NCI-H2196 (cell line): ENCODE measurements around the gene NRP2.
A peak's percentile ranks its signal among the peaks of the same experiment; 100 is the strongest.

Source experiments
- DNase-seq: peaks from one replicate; lab custom pipeline; 2025; ENCODE audit not compliant: unreplicated experiment; lab: John Stamatoyannopoulos, UW

Gene NRP2

DNA sequence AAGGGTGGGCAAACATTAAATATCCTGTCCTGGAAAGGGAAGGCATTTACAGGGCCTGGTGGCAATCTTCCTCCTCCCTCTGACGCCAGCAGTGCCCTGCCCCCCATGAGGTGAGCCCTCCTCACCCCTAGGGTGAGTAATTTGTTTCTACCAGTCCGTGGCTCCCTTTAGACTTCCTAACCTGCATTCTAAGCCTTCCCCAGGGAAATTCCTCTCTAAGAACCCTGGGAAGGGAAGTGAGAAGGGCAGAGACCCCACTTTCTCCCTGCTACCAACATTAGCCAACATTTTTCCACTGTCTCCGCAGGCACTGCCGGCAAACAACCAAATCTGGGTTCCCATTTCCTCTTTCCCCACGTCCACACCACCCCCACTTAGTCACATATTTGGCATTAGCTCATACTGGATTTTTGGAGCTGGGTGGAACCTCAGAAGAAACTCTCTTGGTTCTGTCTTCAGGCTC, 69.3 kb downstream of the NRP2 start:
- no peak for DNase-seq

GRCh38 chr2:205752296-205752820, 70.1 kb downstream of the NRP2 start:
- no peak for DNase-seq

- no peak for DNase-seq
Observed at GRCh38 chr2:205752924-205753323, 70.6 kb downstream of the NRP2 start.

DNA sequence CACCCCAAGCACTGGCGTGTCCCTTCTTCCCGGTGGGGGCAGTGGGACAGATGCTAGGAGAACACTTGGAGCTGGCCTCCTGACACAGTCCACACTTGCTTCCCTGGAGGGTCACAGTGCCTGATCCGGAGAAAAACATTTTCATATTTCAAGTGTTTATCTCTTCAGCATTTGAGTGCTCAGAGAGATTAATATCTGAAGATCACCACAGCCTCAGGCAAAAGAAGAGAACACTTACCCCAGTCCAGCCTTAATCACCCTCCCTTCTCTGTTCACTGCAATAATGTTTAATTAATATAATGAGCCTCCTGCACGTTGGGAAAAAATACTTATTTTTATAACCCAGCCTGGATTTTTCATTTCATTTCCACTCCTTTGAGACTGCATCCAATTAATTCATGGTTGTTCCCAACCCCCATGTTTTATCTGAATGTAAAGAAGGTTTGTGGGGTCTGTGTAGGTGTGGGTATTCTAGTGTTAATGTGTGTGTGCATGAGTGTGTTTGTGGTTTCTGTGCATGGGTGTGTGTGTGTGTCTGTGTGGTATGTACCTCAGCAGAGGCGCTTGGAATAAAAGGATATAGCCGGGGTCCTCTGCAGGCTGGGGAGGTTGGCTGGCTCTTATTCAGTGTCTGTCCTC, 72.1 kb downstream of the NRP2 start:
- DNase-seq = no peak

GRCh38 chr2:205754924-205755321, 72.6 kb downstream of the NRP2 start:
- DNase-seq = no peak

- no peak for DNase-seq
Observed at GRCh38 chr2:205755923-205756322, 73.6 kb downstream of the NRP2 start.

DNA sequence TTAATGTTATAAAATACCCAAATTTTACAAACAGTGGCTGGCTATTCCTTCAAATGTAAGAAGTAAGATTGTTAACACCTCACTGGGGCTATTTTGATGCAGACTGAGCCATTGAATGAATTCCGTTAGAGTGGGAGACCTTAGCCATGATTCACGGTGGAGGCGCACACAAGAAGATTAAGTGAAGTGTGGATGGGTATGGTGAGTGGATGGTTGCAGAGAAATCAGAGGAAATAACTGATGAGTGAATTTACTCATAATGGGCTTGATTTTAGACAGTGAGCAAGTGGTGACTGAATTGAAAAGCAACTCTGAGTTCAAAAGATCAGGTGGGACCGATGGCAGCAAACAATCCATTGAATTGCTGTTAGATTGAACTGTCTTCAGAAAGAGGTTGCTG, 75.0 kb downstream of the NRP2 start:
- no peak for DNase-seq

DNA sequence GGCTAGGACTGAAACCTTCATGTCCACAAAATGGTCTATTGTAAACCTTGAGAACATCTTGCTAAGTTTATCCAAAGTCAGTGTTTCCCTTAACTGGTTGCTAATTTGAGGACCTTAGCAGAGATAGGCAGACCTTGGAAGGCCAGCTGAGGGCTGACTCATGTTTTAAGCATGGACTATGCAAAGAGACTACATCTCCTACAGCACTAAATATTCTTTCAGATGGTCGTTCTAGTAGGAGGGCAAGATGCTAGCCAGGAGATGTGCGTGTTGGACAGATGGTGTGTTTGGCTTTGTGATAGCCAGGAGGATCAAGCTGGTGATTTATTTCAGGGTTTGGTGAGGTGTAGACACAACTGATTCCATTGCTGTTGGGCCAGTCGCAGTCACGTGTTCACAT, 75.8 kb downstream of the NRP2 start:
- no peak for DNase-seq

DNA sequence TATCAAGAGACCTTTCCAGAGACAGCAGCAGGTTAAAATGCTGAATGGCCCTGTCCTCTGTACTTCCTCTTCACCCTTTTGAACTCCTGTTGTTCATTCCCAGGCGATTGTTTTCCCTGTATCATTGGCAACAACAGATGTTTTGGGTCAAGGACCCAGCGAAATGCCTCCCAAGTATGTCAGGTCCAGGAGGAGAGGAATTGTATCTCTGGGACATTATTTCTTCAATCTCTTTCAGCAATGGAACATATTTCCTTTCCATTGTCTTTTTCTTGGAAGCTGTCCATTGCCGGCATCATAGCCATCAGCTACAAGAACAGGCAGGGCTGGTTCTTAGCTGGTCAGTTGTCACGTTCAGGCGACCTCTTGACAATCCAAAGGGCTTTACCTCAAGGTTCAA, 76.2 kb downstream of the NRP2 start:
- DNase-seq = no peak

- no peak for DNase-seq
Observed at GRCh38 chr2:205759257-205759656, 77.0 kb downstream of the NRP2 start.

DNA sequence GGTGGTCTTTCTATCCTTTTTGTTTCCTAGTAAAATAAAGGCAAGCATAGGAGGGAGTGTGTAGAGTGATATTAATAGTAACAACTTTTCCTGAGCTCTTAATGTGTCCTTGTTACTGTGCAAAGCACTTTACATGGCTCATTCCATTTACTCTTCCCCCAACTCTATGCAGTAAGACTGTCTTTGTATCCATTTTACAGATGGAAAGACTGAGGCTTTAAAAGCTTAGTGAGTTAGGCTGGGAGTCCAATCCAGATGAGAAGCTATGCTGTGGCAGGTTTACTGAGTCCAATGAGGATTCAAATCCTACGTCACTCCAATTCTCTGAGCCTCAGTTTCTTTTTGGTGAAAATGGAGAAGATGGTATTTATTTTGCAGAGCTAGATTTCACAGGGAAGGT, 77.4 kb downstream of the NRP2 start:
- DNase-seq = no peak

DNA sequence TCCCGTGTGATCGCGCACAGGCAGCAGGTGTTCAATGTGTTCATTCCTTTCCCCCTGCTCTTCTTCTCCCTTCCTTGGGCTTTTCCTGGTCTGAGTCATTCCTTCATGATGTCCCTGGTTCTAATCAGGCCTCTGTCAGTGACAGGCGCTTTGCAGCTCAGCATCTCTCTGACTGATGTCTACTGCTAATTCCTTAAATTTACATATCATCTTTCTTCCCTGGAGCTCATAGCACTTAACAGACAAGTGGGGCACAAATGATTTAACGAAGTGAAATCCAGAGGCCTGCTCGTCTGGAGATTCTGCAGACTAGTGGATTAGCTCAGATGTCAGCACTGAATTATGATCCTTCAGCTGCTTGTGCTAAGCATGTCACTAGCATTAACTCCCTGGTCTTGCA, 77.9 kb downstream of the NRP2 start:
- no peak for DNase-seq

- DNase-seq = no peak
Observed at GRCh38 chr2:205761421-205761820, 79.1 kb downstream of the NRP2 start.

GRCh38 chr2:205762881-205763280, 80.6 kb downstream of the NRP2 start:
- no peak for DNase-seq

- no peak for DNase-seq
Observed at GRCh38 chr2:205763708-205764211, 81.5 kb downstream of the NRP2 start.

GRCh38 chr2:205764270-205764746, 82.0 kb downstream of the NRP2 start:
- no peak for DNase-seq

GRCh38 chr2:205765151-205765550, 82.8 kb downstream of the NRP2 start:
- DNase-seq = no peak

DNA sequence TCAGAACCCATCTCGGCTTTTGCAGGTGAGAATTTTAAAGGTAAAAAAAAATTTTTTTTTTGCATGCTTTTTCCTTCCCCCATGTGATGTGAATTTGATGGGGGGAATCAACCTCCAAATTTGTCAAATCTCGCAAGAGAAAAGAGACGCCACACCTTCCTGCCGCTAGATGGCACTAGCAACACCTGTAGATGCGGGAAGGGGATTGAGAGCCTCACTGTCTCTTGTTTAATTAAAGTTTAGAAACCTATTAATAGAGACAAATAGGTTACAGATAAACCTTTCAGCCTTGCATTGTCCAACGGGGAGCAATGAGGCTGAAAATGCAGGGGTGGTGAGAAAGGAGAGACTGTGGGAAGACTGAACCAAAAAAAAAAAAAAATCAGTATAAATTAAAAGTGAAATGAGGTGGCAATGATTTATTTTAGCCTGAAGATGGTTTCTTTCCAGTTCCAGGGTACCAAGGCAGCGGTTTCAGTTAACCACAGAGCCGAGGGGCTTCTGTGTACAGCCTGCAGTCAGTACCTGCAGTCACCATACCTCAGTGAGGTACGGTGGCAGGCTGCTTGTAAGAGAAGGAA, 84.6 kb downstream of the NRP2 start:
- DNase-seq = peak; percentile 66

- DNase-seq = no peak
Observed at GRCh38 chr2:205767617-205768016, 85.3 kb downstream of the NRP2 start.

- DNase-seq = no peak
Observed at GRCh38 chr2:205768341-205768740, 86.0 kb downstream of the NRP2 start.

GRCh38 chr2:205768815-205769494, 86.7 kb downstream of the NRP2 start:
- no peak for DNase-seq

GRCh38 chr2:205769495-205769850, 87.2 kb downstream of the NRP2 start:
- no peak for DNase-seq
